ENCODE measurements around the gene TCIRG1. TPM values are rescaled to one million over a fixed set of nuclear protein-coding genes. Genes with fewer than 3 reads are reported as not detected.
A peak's percentile ranks its signal among the peaks of the same experiment; 100 is the strongest.

The TCIRG1 gene
- total RNA-seq, 3 donors from 2014 or later = 71.4 to 135 (median 90.3) TPM

DNA sequence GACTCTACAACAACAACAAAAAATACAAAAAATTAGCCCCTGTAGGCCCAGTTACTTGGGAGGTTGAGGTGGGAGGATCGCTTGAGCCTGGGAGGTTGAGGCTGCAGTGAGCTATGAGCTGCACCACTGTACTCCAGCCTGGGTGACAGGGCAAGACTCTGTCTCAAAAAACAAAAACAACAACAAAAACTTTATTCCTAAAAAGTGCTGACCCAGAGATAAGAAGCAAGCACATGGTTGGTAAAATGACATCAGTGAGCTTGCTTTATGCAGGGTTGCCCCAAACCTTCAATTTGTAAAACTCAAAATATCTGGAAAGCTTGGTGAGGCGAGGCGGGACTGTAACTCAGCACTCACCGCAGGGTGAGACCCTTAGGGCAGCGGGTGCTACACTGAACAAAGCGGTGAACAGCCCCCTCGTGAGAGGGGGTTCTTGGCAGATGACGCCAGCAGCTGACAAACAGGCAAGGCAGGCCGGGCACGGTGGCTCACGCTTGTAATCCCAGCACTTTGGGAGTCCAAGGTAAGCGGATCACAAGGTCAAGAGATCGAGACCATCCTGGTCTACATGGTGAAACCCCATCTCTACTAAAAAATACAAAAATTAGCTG is 3.5 kb upstream of the TCIRG1 start:
- TF ChIP-seq POLR2A (IDR thresholded peaks at IDR 0.05) = no peak
- TF ChIP-seq POLR2AphosphoS5 (IDR thresholded peaks at IDR 0.05) = no peak
- TF ChIP-seq, protein P1, sequence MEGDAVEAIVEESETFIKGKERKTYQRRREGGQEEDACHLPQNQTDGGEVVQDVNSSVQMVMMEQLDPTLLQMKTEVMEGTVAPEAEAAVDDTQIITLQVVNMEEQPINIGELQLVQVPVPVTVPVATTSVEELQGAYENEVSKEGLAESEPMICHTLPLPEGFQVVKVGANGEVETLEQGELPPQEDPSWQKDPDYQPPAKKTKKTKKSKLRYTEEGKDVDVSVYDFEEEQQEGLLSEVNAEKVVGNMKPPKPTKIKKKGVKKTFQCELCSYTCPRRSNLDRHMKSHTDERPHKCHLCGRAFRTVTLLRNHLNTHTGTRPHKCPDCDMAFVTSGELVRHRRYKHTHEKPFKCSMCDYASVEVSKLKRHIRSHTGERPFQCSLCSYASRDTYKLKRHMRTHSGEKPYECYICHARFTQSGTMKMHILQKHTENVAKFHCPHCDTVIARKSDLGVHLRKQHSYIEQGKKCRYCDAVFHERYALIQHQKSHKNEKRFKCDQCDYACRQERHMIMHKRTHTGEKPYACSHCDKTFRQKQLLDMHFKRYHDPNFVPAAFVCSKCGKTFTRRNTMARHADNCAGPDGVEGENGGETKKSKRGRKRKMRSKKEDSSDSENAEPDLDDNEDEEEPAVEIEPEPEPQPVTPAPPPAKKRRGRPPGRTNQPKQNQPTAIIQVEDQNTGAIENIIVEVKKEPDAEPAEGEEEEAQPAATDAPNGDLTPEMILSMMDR (IDR thresholded peaks at IDR 0.05) = no peak
- no peaks in the 10 kb centered on the region for H3K36me3 ChIP-seq
- intact Hi-C loops (cut with DNase I; ENCODE audit: low total_unique reads) = no loop called here
- no peaks in the 10 kb centered on the region for H3K9me3 ChIP-seq
- DNase-seq (ENCODE audit: low spot score in 2 of 2) = no peak
- no peak overlapping the region for H3K27ac ChIP-seq
- peaks cover 12 to 29% of the 10 kb centered on the region in 2 donors for H3K4me1 ChIP-seq
- H3K4me3 ChIP-seq = no peak overlapping the region
- no peaks in the 10 kb centered on the region for H3K27me3 ChIP-seq

DNA sequence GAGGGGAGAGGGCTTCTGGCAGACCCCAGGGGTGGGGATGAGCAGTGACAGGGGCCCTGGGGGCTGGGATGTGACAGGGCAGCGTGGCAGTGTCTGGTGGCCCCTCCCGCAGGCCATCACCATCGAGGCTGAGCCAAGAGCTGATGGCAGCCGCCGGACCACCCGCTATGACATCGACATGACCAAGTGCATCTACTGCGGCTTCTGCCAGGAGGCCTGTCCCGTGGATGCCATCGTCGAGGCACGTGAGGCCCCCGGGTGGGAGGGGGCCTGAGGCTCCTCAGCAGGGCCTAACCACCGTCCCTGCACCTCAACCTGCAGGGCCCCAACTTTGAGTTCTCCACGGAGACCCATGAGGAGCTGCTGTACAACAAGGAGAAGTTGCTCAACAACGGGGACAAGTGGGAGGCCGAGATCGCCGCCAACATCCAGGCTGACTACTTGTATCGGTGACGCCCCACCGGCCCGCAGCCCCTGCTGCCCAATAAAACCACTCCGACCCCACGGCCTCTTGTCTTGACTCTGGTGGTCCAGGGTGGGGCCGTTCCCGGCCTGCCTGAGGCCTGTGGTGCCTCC is 2.6 kb upstream of the TCIRG1 start:
- H3K9me3 ChIP-seq = no peaks in the 10 kb centered on the region
- H3K27ac ChIP-seq = peak overlapping the region; percentile 88 to 92
- no peak for DNase-seq (ENCODE audit: low spot score in 2 of 2)
- H3K36me3 ChIP-seq = no peaks in the 10 kb centered on the region
- TF ChIP-seq, protein P1 (IDR thresholded peaks at IDR 0.05) = no peak
- TF ChIP-seq POLR2A (IDR thresholded peaks at IDR 0.05) (no peak), POLR2AphosphoS5 (IDR thresholded peaks at IDR 0.05) (no peak)
- no peaks in the 10 kb centered on the region for H3K27me3 ChIP-seq
- intact Hi-C loops (cut with DNase I; ENCODE audit: low total_unique reads) = no loop called here
- no peak overlapping the region for H3K4me3 ChIP-seq
- peaks cover 12 to 29% of the 10 kb centered on the region in 2 donors for H3K4me1 ChIP-seq

DNA sequence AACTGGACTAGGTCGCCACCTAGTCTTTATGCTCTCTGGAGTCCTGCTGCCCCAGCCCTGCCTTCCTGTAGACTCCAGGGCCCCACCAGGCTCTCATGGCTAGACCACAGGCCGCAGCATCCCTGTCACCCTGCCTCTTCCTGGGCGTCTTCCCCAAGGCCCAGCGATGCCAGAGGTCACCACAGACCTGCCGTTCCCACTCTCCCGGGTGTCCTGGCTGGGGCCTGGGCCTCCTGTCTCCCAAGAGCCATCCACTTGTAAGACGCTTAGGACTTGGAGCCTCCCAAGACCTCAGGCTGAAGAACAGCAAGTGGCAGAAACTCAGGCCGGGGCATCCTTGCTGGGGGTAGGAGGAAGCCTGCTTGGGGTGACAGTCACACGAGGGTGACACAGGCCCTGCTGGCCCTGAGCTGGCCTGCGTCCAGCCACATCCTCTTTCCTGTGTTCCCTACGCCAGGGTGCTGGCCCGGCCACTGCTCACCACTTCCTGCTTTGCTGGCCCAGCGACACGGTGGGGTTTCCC is 2.0 kb upstream of the TCIRG1 start:
- Histone ChIP-seq H3K27me3 (no peaks in the 10 kb centered on the region), H3K4me1 (peaks cover 12 to 25% of the 10 kb centered on the region in 2 donors), H3K9me3 (no peaks in the 10 kb centered on the region), H3K4me3 (no peak overlapping the region), H3K36me3 (no peaks in the 10 kb centered on the region), H3K27ac (peak overlapping the region; percentile 88 to 92)
- intact Hi-C loops (cut with DNase I; ENCODE audit: low total_unique reads) = no loop called here
- TF ChIP-seq, protein P1 (IDR thresholded peaks at IDR 0.05) = no peak
- TF ChIP-seq POLR2AphosphoS5 (IDR thresholded peaks at IDR 0.05) = peak in 1 of 3 donors; percentile 13
- DNase-seq (ENCODE audit: low spot score in 2 of 2) = peak in 1 of 2 donors; percentile 63

DNA sequence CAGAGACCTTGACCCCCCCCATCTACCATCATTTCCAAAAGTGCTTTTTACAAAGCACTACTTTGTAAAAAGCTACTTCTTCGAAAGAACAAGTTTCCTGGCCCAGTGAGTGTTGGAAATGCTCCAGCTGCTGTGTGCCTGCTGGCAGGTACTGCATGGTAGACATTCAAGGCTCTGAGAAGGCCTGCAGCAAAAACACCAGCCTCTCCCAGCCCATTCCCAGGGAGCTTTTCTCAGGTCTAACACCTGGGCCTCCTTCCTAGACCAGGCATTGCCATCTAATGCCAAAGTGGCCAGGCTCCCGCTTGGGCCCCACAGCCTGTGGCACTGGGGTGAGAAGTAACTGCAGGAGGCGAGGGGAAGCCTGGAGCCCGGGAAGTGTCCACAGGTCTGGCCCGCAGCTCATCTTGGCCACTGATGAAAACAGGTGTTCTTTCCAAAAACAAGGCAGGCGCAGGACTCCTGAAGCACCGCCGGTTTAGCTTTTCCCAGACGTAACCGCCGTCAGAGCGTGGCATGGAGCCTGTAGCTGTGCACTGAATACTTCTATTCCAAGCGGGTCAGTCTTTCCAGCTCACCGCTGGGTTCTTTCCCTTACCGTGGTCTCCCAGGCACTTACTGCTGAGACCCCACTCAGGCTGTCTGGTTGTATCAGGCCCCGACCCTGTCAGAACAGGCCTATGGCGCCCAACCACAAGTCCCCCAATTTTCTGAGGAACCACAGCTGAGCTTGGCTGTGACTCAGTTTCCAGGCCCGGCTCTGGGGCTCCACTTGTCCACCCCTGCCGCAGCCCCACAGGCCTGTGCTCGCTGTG is 1.2 kb upstream of the TCIRG1 start:
- peak in 1 of 3 donors; percentile 1 for TF ChIP-seq POLR2AphosphoS5 (IDR thresholded peaks at IDR 0.05)
- TF ChIP-seq, protein P1 (IDR thresholded peaks at IDR 0.05) = no peak
- Histone ChIP-seq H3K27ac (peak overlapping the region; percentile 88 to 92), H3K4me3 (peak overlapping the region in 1 of 3 donors; percentile 79), H3K27me3 (no peaks in the 10 kb centered on the region), H3K9me3 (no peaks in the 10 kb centered on the region), H3K36me3 (no peaks in the 10 kb centered on the region), H3K4me1 (peaks cover 12 to 20% of the 10 kb centered on the region in 2 donors)
- intact Hi-C loops (cut with DNase I; ENCODE audit: low total_unique reads) = no loop called here
- no peak for DNase-seq (ENCODE audit: low spot score in 2 of 2)

Data from breast epithelium (tissue), 4 donors.